Suppressor macrophage (primary cell): ENCODE measurements around the gene GDF2.

Experiments
- DNase-seq, 4 experiments: peaks; one replicate each; pipeline ENCODE4 v3.0.0-alpha.2; 2020 to 2022
- total RNA-seq, 17 experiments: gene quantifications; one replicate each; lab custom pipeline; 2026; ENCODE audit warnings: mixed read lengths in 6 of 17, inconsistent platforms in 3 of 17; lab: John Stamatoyannopoulos, UW

Gene GDF2
- total RNA-seq: 0 to 1.7 (median 0) reads per million in 17 experiments

DNA sequence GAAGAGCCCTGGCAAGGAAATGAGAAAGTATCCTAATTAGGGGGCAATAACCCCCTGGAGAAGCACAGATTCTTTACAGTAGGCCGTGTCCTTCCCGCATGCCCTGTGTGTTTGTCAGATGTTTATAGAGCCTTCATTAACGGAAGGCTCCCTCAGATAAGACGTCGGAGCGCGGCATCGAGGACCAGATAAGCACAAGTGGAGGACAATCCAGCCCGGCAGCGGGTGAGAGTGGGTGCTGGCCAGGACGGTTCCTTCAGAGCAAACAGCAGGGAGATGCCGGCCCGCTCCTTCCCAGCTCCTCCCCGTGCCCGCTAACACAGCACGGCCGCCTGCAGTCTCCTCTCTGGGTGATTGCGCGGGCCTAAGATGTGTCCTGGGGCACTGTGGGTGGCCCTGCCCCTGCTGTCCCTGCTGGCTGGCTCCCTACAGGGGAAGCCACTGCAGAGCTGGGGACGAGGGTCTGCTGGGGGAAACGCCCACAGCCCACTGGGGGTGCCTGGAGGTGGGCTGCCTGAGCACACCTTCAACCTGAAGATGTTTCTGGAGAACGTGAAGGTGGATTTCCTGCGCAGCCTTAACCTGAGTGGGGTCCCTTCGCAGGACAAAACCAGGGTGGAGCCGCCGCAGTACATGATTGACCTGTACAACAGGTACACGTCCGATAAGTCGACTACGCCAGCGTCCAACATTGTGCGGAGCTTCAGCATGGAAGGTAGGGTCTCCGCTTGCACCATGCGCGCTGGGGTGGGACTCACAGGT lies at the start of gene GDF2:
Gene GDF2, plus strand, starts transcription at position 155 of the 762 bp plus-strand sequence. Its CDS starts 215 bp downstream, at position 370.
- DNase-seq: no peak

DNA sequence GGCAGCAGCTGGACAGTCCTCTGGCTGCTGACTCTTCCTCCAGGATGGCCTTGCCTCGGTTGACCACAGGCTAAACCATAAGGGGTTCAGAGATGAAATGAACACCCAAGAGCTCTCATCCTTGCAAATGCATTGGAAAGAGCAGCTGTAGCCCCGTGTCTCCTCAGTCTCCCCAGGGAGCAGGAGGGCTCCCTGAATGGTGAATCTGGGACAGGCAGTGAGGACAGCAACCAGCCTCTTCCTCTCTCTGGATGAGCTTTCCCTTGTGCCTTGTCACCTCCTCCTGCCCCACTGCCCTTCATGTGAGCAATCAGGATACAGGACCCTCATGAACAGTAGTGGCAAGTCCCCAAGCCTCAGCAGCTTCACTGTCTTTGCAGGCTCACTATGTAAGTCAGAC lies 46.2 kb upstream of the GDF2 start:
- no peak for DNase-seq

DNA sequence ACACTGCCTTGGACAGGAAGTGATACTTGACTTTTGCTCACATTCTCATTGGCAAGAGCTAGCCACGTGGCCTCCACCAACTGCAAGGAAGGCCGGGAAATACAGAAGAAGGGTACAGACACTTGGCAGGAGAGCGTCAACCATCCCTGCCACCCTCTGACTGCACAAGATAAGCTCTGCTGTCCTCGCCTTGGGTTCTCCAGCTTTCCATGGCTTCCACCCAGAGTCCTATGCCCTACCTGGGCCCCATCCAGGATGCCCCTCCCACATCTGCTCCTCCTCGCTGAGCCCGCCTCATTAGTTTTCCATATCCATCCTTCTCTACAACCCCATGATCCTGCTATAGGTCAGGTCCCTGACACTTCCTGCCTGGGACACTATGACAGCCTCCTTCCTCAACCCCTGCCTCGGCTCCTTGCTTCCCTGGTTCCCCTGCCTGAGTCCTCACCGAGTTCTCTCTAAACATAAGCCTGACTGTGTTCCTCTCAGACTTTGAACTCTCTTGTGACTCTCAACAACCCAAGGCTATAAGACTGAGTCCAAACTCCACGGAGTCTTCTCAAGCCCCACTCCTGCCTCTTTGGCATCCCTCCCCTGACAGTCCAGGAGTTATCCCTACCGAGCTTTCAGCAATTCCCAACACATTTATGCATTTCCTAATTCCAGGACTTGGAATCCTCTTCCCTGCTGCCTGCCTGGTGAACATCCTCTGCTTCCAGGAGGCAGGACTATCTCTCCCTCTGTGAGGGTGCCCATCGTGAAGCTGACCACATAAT lies 45.5 kb upstream of the GDF2 start:
- no peak for DNase-seq

DNA sequence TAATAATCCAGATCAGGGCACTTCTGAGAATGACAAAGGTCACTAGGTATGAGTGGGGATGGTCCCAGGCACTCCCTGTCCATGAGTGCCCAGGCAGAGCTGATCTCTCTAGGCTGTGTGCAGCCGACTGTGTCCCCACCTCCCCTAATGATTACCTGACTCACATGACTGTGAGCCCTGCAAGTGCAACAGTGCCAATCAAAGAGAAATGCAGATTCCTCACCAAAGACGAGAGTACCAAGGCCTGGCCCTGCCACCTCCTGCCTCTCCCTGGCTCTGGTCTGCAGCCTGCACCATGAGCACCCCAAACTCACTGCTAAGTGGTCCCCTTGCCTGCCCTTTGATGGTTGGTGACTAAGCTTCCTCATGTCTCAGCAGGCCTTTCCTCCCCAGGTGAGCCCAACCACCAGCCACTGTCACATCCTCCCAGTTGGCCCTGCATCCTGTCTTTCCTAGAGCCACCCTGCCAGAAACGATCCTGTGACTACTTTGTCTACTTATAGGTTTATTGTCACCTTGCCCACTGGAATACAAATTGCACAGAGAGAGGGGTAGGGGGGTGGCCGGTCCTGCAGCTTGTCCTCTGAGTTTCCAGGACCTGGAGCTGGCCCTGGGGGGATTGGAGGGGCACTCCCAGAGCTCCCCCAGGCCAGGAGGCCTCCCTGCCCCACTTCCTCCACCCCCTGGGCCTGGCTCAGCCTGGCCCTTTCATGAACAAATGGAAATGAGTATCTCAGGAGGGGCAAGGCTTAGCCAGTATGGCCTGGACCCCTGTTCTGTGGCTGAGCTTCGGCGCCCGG lies 44.7 kb upstream of the GDF2 start:
- no peak for DNase-seq

DNA sequence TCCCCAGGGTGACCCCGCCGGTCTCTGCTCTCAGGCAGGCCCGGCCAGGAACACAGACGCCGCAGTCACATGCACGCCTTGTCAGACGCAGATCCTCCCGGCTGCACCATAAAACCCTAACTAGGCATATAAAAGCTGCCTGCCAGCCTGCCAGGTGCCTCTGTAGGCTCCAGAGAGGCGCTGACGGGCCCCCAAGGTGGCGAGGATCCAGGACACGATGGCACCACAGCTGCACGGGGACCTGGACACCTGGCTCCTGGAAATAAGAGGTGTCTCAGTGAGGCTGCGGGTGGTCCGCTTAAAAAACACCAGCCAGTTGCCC lies 44.1 kb upstream of the GDF2 start:
- no peak for DNase-seq

DNA sequence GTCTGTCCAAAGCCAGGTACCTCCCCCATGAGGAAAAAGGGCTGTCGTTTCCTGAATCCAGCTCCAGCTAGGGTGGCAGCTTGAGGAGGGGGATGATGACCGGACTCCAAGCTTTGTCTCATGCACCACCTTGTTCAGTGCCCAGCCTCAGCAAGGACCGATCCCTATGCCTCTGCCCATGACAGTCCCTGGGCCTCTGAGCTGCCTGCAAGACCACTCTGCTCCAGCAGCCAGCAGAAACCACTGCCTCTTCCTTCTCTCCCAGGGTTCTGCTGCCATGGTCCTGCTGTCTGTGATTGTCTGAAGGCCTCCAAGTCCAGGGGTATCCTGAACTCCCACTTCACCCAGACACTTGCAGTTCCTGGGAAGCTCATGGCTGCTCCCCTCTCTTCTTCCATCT lies 43.5 kb upstream of the GDF2 start:
- DNase-seq: no peak

DNA sequence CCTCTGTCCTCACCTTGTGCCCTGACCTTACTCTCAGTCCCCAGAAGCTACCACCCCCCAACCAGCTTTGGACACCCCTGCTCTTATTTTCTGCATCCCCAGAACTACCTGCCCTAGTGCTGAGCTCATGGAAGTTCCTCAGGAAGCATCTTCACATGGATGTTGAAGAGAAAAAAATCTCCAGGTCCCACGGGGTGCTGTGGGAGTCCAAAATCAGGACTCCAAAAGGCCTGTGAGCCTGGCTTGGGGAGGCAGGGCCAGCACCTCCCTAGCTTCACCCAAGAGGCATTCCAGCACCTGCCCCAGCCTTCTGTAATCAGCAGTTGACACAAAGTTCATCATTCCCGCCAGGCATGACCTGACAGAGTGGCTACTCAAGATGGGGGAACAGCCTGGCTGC lies 43.0 kb upstream of the GDF2 start:
- no peak for DNase-seq

DNA sequence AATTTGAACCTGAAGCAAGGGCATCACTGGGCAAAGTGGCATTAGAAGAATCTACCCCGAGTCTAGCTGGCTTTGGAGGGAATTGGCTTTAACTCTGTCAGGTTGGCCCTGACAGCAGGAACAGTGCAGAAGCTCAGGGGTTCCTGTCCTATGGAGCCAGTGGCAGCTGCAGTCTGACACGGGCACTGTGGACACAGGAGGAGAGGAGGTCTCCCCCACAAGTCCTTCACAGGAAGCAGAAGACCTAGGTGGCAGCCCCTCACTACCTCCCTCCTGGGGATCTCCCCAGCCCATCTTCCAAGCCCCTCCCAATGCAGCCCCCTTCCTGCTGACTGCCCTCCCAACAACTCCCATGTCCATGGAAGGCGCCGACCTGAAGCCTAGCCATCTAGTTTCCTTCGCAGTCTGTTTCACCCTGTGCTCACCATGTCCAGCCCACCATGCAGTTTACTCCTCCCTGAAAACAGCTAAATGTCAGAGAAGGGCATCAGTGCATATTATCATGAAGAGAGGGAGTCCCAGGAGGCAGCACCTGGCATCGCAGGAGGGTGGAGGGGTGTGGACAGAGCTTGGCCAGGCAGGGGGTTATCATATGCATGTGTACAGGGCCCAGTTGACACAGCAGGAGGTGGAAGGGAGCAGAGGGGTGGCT lies 40.1 kb upstream of the GDF2 start:
- DNase-seq: no peak

DNA sequence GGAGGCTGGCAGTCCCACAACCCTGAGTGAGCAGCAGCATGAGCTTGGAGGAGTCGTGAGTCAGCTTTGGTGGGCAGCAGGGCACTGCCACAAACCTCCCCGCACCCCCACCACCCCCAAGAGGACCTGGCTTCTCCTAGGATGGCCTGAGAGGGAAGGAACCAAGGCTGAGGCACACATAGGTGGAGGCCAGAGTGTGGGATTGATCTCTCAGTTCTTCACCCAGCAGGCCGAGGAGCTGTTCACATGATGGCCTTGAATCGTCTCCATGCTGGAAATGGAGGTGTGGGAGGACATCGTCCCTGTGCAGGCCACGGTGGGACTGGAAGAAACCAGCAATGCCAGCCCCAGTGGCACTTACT lies 39.6 kb upstream of the GDF2 start:
- DNase-seq: no peak

DNA sequence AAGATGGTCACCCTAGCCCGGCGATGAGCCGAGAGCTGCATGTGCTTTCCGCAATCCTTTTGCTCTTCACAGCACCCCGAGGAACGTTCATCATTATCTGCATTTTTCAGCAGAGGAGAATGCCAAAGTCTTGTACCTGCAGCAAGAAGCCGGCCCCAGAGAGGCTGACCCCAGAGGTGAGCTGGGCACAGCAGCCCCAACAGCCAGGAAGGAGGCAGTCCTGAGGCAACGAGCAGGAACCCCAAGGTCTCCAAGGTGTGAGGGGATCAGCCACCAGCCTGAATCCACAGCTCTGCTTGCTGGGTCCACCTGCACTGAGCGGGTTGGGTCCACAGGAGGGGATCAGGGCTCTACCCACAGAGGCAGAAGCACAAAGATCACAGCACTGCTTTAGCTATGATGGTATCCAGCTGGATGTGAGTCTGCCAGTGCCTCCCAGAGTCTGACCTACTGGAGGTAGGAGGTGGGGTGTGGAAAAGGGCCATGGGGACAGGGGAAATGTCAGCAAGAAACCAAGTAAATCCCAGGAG lies 39.1 kb upstream of the GDF2 start:
- DNase-seq: no peak

DNA sequence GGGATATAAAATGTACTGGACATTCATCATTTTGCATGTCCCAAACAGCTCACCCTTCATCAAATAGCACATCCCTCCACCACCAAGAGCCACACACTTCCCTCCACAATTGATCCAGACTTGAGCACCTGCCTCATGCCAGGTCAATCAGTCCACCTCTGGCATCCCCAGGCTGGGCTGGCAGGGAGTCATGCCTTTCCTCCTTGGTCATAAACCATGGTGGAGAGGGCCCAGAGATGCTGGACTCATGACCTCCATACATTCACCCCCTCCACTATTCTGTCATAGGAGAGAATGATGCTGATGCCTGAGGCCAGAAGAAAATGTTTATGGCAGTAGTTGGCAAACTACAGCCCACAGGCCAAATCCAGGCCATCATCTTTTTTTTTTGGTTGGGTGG lies 38.4 kb upstream of the GDF2 start:
- no peak for DNase-seq

DNA sequence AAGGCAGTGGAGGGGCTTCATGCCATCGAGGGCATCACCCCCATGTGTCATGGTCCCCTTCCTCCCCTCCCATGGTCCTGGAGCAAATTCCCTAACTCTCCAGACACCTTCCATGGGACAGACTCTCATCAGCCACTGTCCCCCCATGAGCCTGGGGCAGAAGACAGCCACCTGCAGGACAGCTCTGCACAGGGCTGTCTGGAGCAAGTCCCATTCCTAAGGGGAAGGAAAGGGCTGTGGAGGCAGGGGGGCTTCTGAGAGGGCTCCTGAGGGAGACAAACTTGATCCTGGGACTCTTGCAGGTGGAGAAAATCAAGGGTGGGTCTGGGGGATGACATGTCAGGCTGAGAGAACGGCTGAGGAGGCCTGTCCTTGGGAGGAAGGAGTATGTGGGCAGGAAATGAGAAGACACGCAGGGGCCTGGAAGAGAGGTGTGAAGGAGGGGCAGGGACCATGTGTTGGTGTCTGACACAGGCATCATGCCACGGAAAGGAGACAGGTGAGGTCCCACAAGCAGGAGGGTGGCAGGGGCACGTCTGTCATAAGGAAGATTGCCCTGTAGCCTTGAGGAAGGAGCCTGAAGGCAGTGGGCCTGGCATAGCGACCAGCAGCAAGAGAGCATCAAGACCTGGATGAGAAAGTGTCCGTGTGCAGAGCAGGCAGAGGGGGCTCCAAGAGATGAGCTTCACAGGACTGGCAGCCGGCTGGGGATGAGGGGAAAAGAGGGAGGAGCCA lies 36.7 kb upstream of the GDF2 start:
- DNase-seq: no peak

DNA sequence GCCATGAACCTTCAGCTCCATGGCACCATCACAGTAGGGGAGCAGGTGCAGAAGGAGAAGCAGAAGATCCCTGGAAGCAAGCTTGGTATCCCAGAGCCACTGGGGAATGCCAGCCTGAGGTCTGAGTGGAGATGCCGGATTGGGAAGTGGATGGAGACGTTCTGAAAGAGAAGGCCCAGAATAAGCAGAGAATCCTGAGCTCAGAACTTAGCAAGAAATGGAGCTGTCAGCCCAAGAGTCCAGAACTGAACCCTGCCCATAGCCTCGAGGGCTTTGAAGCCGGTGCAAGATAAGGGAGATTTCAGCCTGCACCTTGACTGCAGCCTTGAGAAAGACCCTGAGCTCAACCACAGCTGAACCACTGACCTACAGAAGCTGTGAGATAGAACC lies 36.1 kb upstream of the GDF2 start:
- DNase-seq: no peak

DNA sequence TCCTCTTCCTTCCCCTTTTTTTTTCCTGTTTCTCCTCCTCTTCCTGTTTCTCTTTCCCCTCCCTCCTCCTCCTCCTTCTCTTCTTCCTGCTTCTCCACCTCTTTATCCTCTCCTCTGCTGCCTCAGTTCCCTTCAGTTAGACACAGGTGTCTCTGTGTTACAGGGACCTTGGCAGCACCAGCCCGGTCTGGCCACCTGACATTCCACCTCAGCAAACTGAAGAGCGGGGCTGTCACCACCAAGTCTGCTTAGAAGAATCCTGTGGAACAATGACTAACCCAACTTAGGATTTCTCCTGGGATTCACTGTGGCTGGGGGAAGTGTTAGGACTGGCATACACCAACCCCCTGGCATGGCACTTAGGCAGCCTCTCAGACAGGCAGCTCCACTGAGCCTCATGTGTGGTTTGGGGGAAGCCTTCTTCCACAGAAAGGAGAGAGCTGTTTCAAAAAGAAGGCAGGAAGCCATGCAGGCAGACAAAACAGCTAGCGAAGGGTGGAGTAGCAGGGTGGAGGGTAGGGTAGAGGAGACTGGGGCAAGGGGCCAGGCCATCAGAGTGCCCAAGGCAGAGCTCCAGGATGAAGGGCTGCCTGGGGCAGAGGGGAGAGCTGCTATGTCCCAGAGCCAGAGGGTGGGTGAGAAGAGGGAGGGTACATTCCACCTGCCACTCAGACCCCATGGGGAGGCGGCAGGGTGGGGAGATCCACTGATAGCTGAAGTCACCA lies 35.5 kb upstream of the GDF2 start:
- DNase-seq: no peak

DNA sequence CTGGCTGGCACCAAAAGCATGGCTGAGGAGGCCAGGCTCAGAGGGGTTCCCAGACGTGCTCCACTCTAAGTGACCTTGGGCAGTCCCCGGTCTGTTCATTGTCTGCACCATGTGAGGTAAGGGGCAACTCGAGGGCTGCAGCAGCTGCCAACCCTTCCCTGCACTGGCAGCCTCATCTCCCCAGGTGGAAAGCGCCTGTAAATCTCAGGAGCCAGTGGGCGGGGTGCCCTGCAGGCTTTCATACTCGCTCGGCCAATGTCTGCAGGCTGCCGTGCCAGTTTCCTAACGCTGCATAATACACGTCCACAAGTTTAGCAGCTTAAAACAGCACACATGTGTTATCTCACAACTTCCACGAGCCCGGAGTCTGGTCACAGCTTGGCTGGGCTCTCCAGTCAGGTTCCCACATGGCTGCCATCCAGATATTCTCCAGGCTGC lies 34.9 kb upstream of the GDF2 start:
- no peak for DNase-seq

DNA sequence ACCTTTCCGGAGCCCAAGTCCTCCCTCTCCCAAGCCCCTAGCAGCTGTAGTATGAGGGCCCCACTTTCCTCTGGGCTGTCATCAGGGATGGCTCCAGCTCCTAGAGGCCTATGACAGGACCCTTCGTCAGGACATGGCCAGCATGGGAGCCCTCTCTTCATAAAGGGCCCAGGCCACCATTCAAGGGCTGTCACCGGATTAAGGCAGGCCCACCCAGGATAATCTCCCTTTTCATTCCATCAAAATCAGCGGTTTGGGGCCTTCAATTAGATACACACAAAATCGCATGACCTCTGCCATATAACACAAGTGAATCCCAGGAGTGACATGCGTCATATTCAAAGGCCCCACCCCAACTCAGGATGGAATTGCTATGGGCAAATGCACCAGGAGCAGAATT lies 34.4 kb upstream of the GDF2 start:
- DNase-seq: no peak

DNA sequence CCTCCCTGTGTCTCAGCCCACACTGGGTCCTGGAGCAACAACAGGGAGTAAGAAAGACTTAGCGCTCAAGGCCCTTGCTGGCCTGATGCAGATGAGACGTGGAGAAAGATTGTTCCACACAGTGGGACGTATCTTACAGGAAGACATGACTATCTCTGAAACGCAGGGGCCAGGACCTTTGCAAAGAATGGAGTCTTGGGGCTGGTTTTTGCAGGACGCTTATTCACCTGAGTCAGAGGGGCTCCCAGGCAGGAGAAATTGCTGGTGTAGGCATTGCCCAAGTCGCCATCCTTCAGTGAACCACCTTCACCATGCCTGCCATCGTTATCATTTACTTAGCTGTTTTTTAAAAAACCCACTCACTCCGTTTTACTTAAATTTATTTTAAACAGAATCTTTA lies 34.0 kb upstream of the GDF2 start:
- DNase-seq: no peak

DNA sequence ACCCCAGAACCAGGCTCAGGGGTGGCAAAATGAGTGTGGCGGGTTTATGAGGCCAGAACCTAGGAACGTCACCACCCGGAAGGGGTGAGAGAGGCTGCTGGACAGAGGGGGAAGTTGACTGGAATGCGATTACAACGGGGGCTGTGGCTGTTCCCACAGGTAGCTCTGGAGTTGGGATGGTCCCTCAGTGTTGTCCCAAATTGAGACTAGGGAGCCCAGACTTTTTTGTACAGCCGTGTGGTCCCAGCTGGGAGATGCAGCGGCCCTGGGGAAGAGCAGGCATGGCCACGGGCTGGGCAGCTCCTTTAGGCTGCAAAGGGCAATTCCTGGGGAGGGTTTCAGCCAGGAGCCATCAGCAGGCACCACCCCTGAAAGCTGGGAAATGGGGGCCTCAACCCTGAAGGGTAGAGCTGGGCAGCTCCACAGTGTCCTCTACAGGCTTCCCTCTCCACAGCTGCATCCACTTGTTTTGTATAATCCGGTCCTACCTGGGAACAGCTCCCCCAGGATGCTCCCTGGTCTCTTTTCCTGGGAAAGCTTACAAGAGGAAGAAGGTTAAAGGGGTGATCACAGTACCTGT lies 33.2 kb upstream of the GDF2 start:
- DNase-seq: no peak

DNA sequence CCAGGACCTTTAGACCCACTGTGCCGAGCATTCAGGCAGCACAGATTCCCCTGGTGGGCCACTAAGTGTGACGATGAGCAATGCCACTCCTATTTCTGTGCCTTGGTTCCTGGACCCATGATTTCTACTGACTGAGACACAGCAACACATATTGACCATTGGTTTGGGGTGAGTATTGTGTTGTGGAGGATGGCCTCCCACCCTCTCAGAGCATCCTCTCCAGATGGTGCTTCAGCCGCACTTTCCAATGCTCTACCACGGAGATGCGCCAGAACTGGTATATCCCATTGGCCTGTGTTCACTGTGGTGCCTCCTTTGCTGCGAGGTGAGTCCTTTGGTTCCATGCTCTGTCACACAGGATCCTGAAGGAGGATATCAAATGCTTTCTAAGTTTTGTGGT lies 32.3 kb upstream of the GDF2 start:
- no peak for DNase-seq

DNA sequence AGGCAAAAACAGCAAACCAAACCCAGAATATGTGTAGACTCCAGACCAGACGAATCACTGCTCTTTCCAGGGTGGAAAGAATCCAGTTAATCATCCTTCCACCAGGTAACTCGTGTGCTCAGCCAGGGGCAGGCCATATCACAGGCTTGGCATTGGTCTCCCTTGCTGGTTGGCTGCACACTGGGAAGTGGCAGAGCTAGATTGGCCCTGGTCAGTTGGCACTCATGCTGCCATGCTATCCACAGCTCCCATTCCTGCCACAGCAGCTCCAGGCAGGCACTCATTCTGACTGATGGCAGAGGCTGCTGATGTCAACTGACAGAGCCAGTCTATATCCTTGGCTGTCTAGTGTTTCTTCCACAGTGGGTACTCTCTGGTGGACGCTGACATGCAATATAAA lies 31.9 kb upstream of the GDF2 start:
- no peak for DNase-seq

DNA sequence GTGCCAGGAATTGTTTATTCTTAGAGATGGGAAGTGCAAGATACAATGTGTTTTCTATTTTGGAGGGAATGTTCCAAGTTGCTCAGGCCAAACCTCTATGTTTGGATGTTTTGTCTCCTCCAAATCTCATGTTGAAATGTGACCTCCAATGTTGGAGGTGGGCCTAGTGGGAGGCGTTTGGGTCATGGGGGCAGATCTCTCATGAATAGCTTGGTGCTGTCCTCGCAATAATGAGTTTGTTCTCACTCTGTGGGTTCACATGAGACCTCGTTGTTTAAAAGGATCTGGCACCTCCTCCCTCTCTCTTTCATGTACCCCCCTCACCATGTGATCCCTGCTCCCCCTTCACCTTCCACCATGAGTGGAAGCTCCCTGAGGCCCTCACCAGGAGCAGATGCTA lies 30.6 kb upstream of the GDF2 start:
- DNase-seq: no peak
